Mesenchymal stem cell (in vitro differentiated cells and primary cell): ENCODE measurements around the gene RASGRP2.

Source experiments
- DNase-seq: peaks from one replicate; pipeline ENCODE4 v3.0.0-alpha.2; 2013
- H2AFZ ChIP-seq: one replicate; pipeline ENCODE4 v1.6.1; 2013; ENCODE audit warnings: low read depth, mild to moderate bottlenecking, control low read depth, inconsistent platforms, low read length, moderate library complexity
- H2AK5ac ChIP-seq: 2 replicates; pipeline ENCODE4 v1.6.1; 2013; ENCODE audit warnings: low read length, moderate library complexity, mild to moderate bottlenecking, inconsistent platforms; ENCODE audit not compliant: severe bottlenecking
- H2BK120ac ChIP-seq: one replicate; pipeline ENCODE4 v1.6.1; 2013; ENCODE audit warnings: low read depth, mild to moderate bottlenecking, inconsistent platforms, low read length, moderate library complexity
- H2BK12ac ChIP-seq, 2 experiments: one replicate each; pipeline ENCODE4 v1.6.1; 2013; ENCODE audit warnings: inconsistent platforms in 2 of 2, low read length in 2 of 2, mild to moderate bottlenecking in 2 of 2, moderate library complexity in 2 of 2, control low read depth in 1 of 2
- H2BK15ac ChIP-seq: one replicate; pipeline ENCODE4 v1.6.1; 2013; ENCODE audit warnings: mild to moderate bottlenecking, low read depth, inconsistent platforms; ENCODE audit not compliant: poor library complexity, severe bottlenecking
- H2BK5ac ChIP-seq: 2 replicates; pipeline ENCODE4 v1.6.1; 2013; ENCODE audit warnings: low read depth, mild to moderate bottlenecking, low read length, control low read depth, inconsistent platforms; ENCODE audit not compliant: poor library complexity, severe bottlenecking
- H3K14ac ChIP-seq, 2 experiments: one replicate each; pipeline ENCODE4 v1.6.1; 2013; ENCODE audit warnings: inconsistent platforms in 2 of 2, low read length in 2 of 2, control low read depth in 1 of 2, mild to moderate bottlenecking in 1 of 2, moderate library complexity in 1 of 2
- H3K18ac ChIP-seq, 2 experiments: one replicate each; pipeline ENCODE4 v1.6.1; 2013; ENCODE audit warnings: inconsistent platforms in 2 of 2, low read length in 2 of 2, control low read depth in 1 of 2, low read depth in 1 of 2, mild to moderate bottlenecking in 1 of 2
- H3K23ac ChIP-seq, 2 experiments: one replicate each; pipeline ENCODE4 v1.6.1; 2013; ENCODE audit warnings: inconsistent platforms in 2 of 2, low read length in 2 of 2, mild to moderate bottlenecking in 2 of 2, moderate library complexity in 2 of 2, control low read depth in 1 of 2
- H3K27ac ChIP-seq: 2 replicates; pipeline ENCODE4 v1.5.1; 2013; ENCODE audit warnings: mild to moderate bottlenecking, moderate library complexity, low read length, control low read depth, inconsistent platforms; ENCODE audit not compliant: poor library complexity, severe bottlenecking
- H3K27me3 ChIP-seq, 2 experiments: 2 replicates each; pipeline versions ENCODE4 v1.6.1 to v1.7.0; 2013; ENCODE audit warnings: low read length in 2 of 2, mild to moderate bottlenecking in 2 of 2, moderate library complexity in 2 of 2, control low read depth in 1 of 2, inconsistent platforms in 1 of 2; ENCODE audit not compliant: control insufficient read depth in 1 of 2, insufficient read depth in 1 of 2
- H3K36me3 ChIP-seq, 2 experiments: 2 replicates each; pipeline versions ENCODE4 v1.6.1 to v1.7.0; 2013; ENCODE audit warnings: low read length in 2 of 2, control low read depth in 1 of 2, inconsistent platforms in 1 of 2, low read depth in 1 of 2, mild to moderate bottlenecking in 1 of 2; ENCODE audit not compliant: insufficient read depth in 2 of 2, control insufficient read depth in 1 of 2
- H3K4ac ChIP-seq, 2 experiments: one replicate each; pipeline ENCODE4 v1.6.1; 2013; ENCODE audit warnings: inconsistent platforms in 2 of 2, low read length in 2 of 2, mild to moderate bottlenecking in 2 of 2, moderate library complexity in 2 of 2, control low read depth in 1 of 2, low read depth in 1 of 2
- H3K4me1 ChIP-seq: 2 replicates; pipeline ENCODE4 v1.6.1; 2013; ENCODE audit warnings: low read depth, low read length, control low read depth; ENCODE audit not compliant: control insufficient read depth, insufficient read depth
- H3K4me2 ChIP-seq: 2 replicates; pipeline ENCODE4 v1.6.1; 2013; ENCODE audit warnings: low read length, mild to moderate bottlenecking, inconsistent platforms; ENCODE audit not compliant: poor library complexity, severe bottlenecking
- H3K4me3 ChIP-seq, 2 experiments: 2 replicates each; pipeline versions ENCODE4 v1.5.1 to v1.7.0; 2013; ENCODE audit warnings: low read length in 2 of 2, mild to moderate bottlenecking in 2 of 2, control low read depth in 1 of 2, low read depth in 1 of 2; ENCODE audit not compliant: insufficient read depth in 1 of 2
- H3K79me1 ChIP-seq: replicated peaks from 2 replicates; pipeline ENCODE4 v1.6.1; 2013; ENCODE audit warnings: mild to moderate bottlenecking, control low read depth, low read length, inconsistent platforms; ENCODE audit not compliant: poor library complexity, severe bottlenecking
- H3K9ac ChIP-seq: 2 replicates; pipeline ENCODE4 v1.7.0; 2013; ENCODE audit warnings: mild to moderate bottlenecking, low read length, moderate library complexity
- H3K9me3 ChIP-seq: 2 replicates; pipeline ENCODE4 v1.7.0; 2013; ENCODE audit warnings: mild to moderate bottlenecking, low read length; ENCODE audit not compliant: control insufficient read depth
- H4K8ac ChIP-seq: one replicate; pipeline ENCODE4 v1.6.1; 2013; ENCODE audit warnings: inconsistent platforms, mild to moderate bottlenecking, low read length, moderate library complexity
- H4K91ac ChIP-seq: one replicate; pipeline ENCODE4 v1.6.1; 2013; ENCODE audit warnings: mild to moderate bottlenecking, low read length, inconsistent platforms
- WGBS: methylation state at CpG from one replicate; pipeline ENCODE4 v1.1.7; 2013; ENCODE audit warnings: mixed read lengths; 5-methylcytosine and 5-hydroxymethylcytosine counted together

The RASGRP2 gene

DNA sequence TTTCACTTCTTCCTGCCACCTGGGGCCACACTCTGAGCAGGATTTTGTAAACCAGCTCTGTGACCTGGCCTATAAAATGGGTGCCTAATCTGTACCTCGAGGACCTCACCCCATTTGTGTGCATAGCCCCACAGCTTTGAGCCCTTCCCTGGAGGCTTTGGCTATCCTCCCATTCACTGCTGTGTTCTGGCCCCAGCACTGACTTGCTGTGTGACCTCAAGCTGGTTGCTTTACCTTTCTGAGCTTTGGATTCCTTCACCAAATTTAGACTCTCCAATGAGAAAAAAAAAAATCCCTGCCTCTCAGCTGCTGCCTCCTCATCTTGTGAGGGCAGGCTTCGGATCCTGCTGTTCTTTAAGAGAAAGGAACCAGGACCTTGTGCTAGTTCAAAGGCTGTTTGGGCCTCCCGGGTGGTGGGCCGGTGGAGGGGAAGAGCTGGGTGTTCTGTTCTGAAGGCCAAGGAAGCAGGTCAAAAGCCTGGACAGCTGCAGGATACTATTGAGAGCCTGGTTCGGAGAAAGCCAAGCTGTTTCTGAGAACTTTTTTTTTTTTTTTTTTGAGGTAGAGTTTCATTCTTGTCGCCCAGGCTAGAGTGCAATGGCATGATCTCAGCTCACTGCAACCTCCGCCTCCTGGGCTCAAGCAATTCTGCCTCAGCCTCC, 16.9 kb upstream of the RASGRP2 start:
- Histone ChIP-seq H4K91ac (no peak overlapping the region), H3K4me2 (no peak overlapping the region), H2AK5ac (peak overlapping the region; percentile 44), H3K4me1 (peaks cover 58% of the 10 kb centered on the region), H2BK120ac (no peak overlapping the region), H3K27ac (no peak overlapping the region), H3K18ac (no peak overlapping the region), H2BK12ac (no peak overlapping the region), H2BK5ac (no peak overlapping the region), H3K9ac (no peak overlapping the region), H3K4ac (no peak overlapping the region), H3K4me3 (no peak overlapping the region), H2BK15ac (no peak overlapping the region), H3K23ac (peak overlapping the region in 1 of 2 experiments; percentile 86), H2AFZ (no peak overlapping the region), H3K9me3 (no peaks in the 10 kb centered on the region), H3K79me1 (peaks cover 5% of the 10 kb centered on the region), H4K8ac (no peak overlapping the region), H3K14ac (no peak overlapping the region), H3K27me3 (no peaks in the 10 kb centered on the region), H3K36me3 (peaks cover 36 to 49% of the 10 kb centered on the region in 2 experiments)
- no peak for DNase-seq
- 70% methylated on average over 5 of the region's 7 CpGs for WGBS

DNA sequence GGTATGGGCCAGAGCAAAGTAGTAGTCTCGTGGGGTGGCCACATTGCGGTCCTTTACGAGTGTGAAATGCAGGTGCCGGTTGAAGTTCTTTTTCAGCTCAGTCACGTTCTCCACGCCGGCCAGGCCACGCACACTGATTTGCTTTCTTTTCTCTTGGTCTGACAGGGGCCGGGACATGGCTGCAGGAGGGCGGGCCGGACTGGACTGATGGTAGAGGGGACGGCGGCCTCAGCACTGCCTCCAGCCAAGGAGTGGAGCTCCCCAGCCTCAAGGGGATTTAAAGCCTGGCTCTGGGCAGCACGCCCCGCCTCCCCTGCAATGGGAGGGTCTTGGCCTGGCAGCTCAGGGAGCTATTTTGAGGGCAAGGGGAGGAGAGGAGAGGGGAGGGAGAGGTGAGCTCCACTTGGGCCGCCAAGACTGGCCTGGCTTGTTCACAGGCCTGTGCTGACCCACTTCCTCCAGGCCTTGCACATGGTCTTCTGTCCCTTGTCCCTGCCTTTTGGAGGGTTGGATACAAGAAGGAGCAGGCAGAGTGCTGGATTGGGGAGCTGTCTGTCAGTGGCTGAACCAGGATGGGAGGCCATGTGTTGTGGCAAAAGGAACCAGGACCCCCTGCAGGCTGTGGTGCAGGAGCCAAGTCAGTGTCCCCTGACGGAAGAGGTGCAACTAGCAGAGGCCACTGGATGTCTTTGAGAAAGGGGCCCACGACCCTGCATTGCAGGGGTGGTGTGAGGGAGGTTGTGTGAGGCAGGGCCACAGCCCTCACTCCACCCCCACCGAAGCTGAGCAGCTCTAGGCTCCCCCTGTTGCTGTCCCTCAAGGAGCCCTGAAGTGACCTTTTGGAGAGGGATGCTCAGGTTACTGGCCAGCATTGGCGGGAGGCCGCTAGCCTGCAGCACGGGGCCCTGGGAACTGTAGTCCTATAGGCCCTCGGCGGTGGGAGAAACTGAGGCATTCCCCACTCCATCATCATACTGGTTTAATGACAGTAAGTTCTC, 16.1 kb upstream of the RASGRP2 start, which contains the start of gene PYGM:
TSS of gene PYGM (minus strand) at position 253 of the 998 bp plus-strand sequence. CDS start at position 177, 76 bp downstream.
- H2BK120ac ChIP-seq, result no peak within 1 kb of the TSS
- 40% methylated on average over 21 of the region's 24 CpGs for WGBS
- peak; percentile 63 for DNase-seq

DNA sequence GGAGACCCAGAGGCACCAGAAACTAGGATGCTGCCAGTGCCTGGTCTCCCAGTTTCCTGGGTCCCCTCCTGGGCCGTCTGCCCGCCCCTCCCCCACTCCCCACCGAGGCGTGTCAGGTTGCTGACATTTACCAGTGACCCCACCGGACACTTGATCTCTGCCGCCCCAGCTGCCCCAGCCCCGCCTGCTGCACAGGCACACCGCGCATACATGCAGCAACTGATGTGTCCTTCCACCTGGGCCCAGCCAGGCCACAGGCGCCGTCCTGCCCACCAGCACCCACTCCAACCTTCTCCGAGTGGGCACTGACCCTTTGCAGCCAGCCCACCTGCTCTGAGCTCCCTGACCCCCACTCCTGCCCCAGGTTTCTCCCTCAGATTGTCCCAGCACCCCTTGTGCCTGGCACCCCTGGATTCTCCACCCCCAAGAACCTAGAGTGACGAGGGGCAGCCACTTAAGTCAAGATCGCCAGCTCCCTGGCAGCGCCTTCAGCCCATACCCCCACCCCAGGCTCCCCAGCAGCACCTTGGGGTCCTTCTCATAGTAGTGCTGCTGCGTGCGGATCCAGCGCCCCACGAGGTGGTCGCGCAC, 15.3 kb upstream of the RASGRP2 start:
- H2AK5ac ChIP-seq, result no peak overlapping the region
- no peak overlapping the region for H3K14ac ChIP-seq
- H3K9ac ChIP-seq, result peak overlapping the region; percentile 75
- no peak overlapping the region for H3K27ac ChIP-seq
- no peak overlapping the region for H2BK120ac ChIP-seq
- WGBS, result 68% methylated on average over 21 of the region's 21 CpGs
- peak overlapping the region in 1 of 2 experiments; percentile 25 for H3K18ac ChIP-seq
- H2BK15ac ChIP-seq, result no peak overlapping the region
- H3K4me3 ChIP-seq, result peak overlapping the region in 1 of 2 experiments; percentile 62
- no peaks in the 10 kb centered on the region for H3K27me3 ChIP-seq
- peaks cover 50% of the 10 kb centered on the region for H3K4me1 ChIP-seq
- no peak overlapping the region for H3K23ac ChIP-seq
- H4K8ac ChIP-seq, result peak overlapping the region; percentile 62
- H4K91ac ChIP-seq, result peak overlapping the region; percentile 19
- no peak overlapping the region for H2AFZ ChIP-seq
- H3K4me2 ChIP-seq, result no peak overlapping the region
- no peak overlapping the region for H2BK12ac ChIP-seq
- H3K4ac ChIP-seq, result no peak overlapping the region
- no peaks in the 10 kb centered on the region for H3K9me3 ChIP-seq
- DNase-seq, result no peak
- H2BK5ac ChIP-seq, result no peak overlapping the region
- peaks cover 2% of the 10 kb centered on the region for H3K79me1 ChIP-seq
- H3K36me3 ChIP-seq, result peaks cover 22 to 34% of the 10 kb centered on the region in 2 experiments

More for the DNA sequence above, 16.1 kb upstream of the RASGRP2 start, which contains the start of gene PYGM:
- no peak within 1 kb of the TSS for H3K4ac ChIP-seq
- H2AFZ ChIP-seq, result no peak within 1 kb of the TSS
- peaks cover 30 to 40% of the 10 kb centered on the region in 2 experiments for H3K36me3 ChIP-seq
- H3K4me2 ChIP-seq, result no peak within 1 kb of the TSS
- H4K8ac ChIP-seq, result peak within 1 kb of the TSS; percentile 62
- peak within 1 kb of the TSS; percentile 25 to 26 for H3K18ac ChIP-seq
- H3K4me1 ChIP-seq, result peaks cover 54% of the 10 kb centered on the region
- no peak within 1 kb of the TSS for H3K14ac ChIP-seq
- peak within 1 kb of the TSS; percentile 19 for H4K91ac ChIP-seq
- H3K23ac ChIP-seq, result peak within 1 kb of the TSS in 1 of 2 experiments; percentile 86
- peaks cover 2% of the 10 kb centered on the region for H3K79me1 ChIP-seq
- H2BK12ac ChIP-seq, result no peak within 1 kb of the TSS
- no peaks in the 10 kb centered on the region for H3K9me3 ChIP-seq
- H3K4me3 ChIP-seq, result peak within 1 kb of the TSS in 1 of 2 experiments; percentile 62
- H3K9ac ChIP-seq, result peak within 1 kb of the TSS; percentile 75
- no peak within 1 kb of the TSS for H2AK5ac ChIP-seq
- no peak within 1 kb of the TSS for H3K27ac ChIP-seq
- H3K27me3 ChIP-seq, result no peaks in the 10 kb centered on the region
- peak within 1 kb of the TSS; percentile 13 for H2BK15ac ChIP-seq
- no peak within 1 kb of the TSS for H2BK5ac ChIP-seq
